HepG2 (cell line): ENCODE results near the gene COPZ2. TPM values are rescaled to one million over a fixed set of nuclear protein-coding genes. Genes with fewer than 3 reads are reported as not detected.

Experiments used
- ATAC-seq: fragments of 200-7000 bp; cut with Tn5 transposase; 3 replicates; pipeline ENCODE4 v1.9.1; 2020; ENCODE audit warnings: mild to moderate bottlenecking, moderate library complexity
- BruUV-seq: library from RNA; stranded (reverse); fragments of 400-500 nt; replicated peaks from 2 replicates; lab custom pipeline; 2021; lab: Mats Ljungman, UMichigan
- CTCF ChIA-PET: fragments of 300-600 bp; formaldehyde crosslinking; extraction: SDS; loops from one replicate; lab custom pipeline; 2021; ENCODE audit warnings: low total read pairs, inconsistent platforms, low intra/inter-chr PET ratio; lab: Yijun Ruan, JAX
- POLR2A ChIA-PET: fragments of 350-600 bp; sonication (Branson Sonifier 250); formaldehyde crosslinking; loops from one replicate; lab custom pipeline; 2020; ENCODE audit warnings: antibody characterized with exemption, inconsistent platforms; lab: Yijun Ruan, JAX
- DNase-seq: peaks from one replicate; pipeline ENCODE4 v3.0.0-alpha.2; 2015; ENCODE audit warnings: low spot score
- FAIRE-seq: peaks from 3 replicates; lab custom pipeline; 2011; peaks lifted over from hg19 to GRCh38; lab: Jason Lieb, UNC
- H2AFZ ChIP-seq: one replicate; pipeline ENCODE4 v1.6.1; 2011; ENCODE audit warnings: low read length, inconsistent platforms
- H3K27ac ChIP-seq: fragments of 300-600 bp; 3 replicates; pipeline ENCODE4 v1.8.0; 2011; ENCODE audit warnings: mixed run types, mild to moderate bottlenecking, mixed read lengths, low read length, inconsistent platforms; ENCODE audit not compliant: insufficient read depth; ENCODE audit errors: extremely low read length
- H3K27me3 ChIP-seq, 2 experiments: fragments of 200-600 bp in 1 of 2; 2 replicates in 1 of 2; 3 replicates in 1 of 2; pipeline versions ENCODE4 v1.6.0 to v1.8.0; 2011; ENCODE audit warnings: low read length in 2 of 2, mild to moderate bottlenecking in 2 of 2, moderate library complexity in 2 of 2, inconsistent platforms in 1 of 2; ENCODE audit not compliant: insufficient read depth in 2 of 2, control insufficient read depth in 1 of 2
- H3K36me3 ChIP-seq, 2 experiments: fragments of 200-600 bp in 1 of 2; replicated peaks in 1 of 2; 2 replicates in 1 of 2; 3 replicates in 1 of 2; pipeline versions ENCODE4 v1.5.1 to v1.8.0; 2011; ENCODE audit warnings: low read length in 2 of 2, inconsistent platforms in 1 of 2; ENCODE audit not compliant: insufficient read depth in 2 of 2, control insufficient read depth in 1 of 2
- H3K4me1 ChIP-seq: 2 replicates; pipeline ENCODE4 v1.5.1; 2012; ENCODE audit warnings: low read length, inconsistent platforms; ENCODE audit not compliant: insufficient read depth
- H3K4me2 ChIP-seq: 2 replicates; pipeline ENCODE4 v1.6.0; 2011; ENCODE audit warnings: low read depth, low read length, inconsistent platforms
- H3K4me3 ChIP-seq, 3 experiments: fragments of 200-600 bp in 1 of 3; sonication (generic), shearing (Covaris generic) in 1 of 3; replicated peaks in 1 of 3; 2 replicates each; pipeline ENCODE4 v1.5.1; 2011 to 2016; ENCODE audit warnings: low read length in 3 of 3, inconsistent platforms in 2 of 3, low read depth in 2 of 3, mild to moderate bottlenecking in 2 of 3, control low read depth in 1 of 3, mixed read lengths in 1 of 3; ENCODE audit not compliant: insufficient read depth in 1 of 3
- H3K79me2 ChIP-seq: one replicate; pipeline ENCODE4 v1.6.1; 2011; ENCODE audit warnings: low read length, inconsistent platforms; ENCODE audit not compliant: insufficient read depth
- H3K9ac ChIP-seq: 2 replicates; pipeline ENCODE4 v1.6.0; 2011; ENCODE audit warnings: mild to moderate bottlenecking, low read depth, low read length, inconsistent platforms; ENCODE audit not compliant: insufficient read depth
- H3K9me3 ChIP-seq: 2 replicates; pipeline ENCODE4 v1.5.1; 2012; ENCODE audit warnings: mild to moderate bottlenecking, low read length
- H4K20me1 ChIP-seq: 2 replicates; pipeline ENCODE4 v1.6.0; 2011; ENCODE audit warnings: inconsistent platforms, mild to moderate bottlenecking, low read length, moderate library complexity; ENCODE audit not compliant: insufficient read depth
- CBX5 ChIP-seq: sonication (generic); formaldehyde crosslinking; IDR thresholded peaks from 2 replicates; pipeline ENCODE4 v1.4.0; 2020; ENCODE audit warnings: missing genetic modification reagents, borderline replicate concordance
- ELF4 ChIP-seq: sonication (generic); formaldehyde crosslinking; IDR thresholded peaks from 2 replicates; pipeline ENCODE4 v1.5.0; 2020; ENCODE audit warnings: missing genetic modification reagents, mild to moderate bottlenecking, moderate library complexity, borderline replicate concordance
- HMGA1 ChIP-seq: sonication (generic); formaldehyde crosslinking; conservative IDR thresholded peaks from 2 replicates; pipeline ENCODE4 v1.4.0; 2020; ENCODE audit warnings: missing genetic modification reagents
- KLF11 ChIP-seq: IDR thresholded peaks from 2 replicates; pipeline ENCODE4 v1.6.1; 2016; ENCODE audit warnings: missing compliant biosample characterization
- SNAI1 ChIP-seq: sonication (generic); formaldehyde crosslinking; IDR thresholded peaks from 2 replicates; pipeline ENCODE4 v1.5.0; 2020; ENCODE audit warnings: mild to moderate bottlenecking, missing genetic modification reagents, borderline replicate concordance
- SNAPC5 ChIP-seq: sonication (generic); formaldehyde crosslinking; IDR thresholded peaks from 2 replicates; pipeline ENCODE4 v1.8.1; 2023; ENCODE audit warnings: mild to moderate bottlenecking, missing genetic modification reagents, borderline replicate concordance
- TFDP2 ChIP-seq: sonication (generic); formaldehyde crosslinking; IDR thresholded peaks from 2 replicates; pipeline ENCODE4 v1.4.0; 2020; ENCODE audit warnings: missing genetic modification reagents
- TOE1 ChIP-seq: sonication (generic); formaldehyde crosslinking; IDR thresholded peaks from 2 replicates; pipeline ENCODE4 v1.4.0; 2020; ENCODE audit warnings: mild to moderate bottlenecking, missing genetic modification reagents
- USF2 ChIP-seq, 2 experiments: sonication (generic) in 1 of 2; formaldehyde crosslinking in 1 of 2; IDR thresholded peaks; 2 replicates each; pipeline versions ENCODE4 v1.5.1 to v1.6.1; 2011 to 2020; ENCODE audit warnings: borderline replicate concordance in 1 of 2, low read depth in 1 of 2, low read length in 1 of 2, mild to moderate bottlenecking in 1 of 2, missing genetic modification reagents in 1 of 2, moderate library complexity in 1 of 2
- ZFP1 ChIP-seq: IDR thresholded peaks from 2 replicates; pipeline ENCODE4 v1.6.1; 2016
- ZNF253 ChIP-seq: sonication (generic); formaldehyde crosslinking; IDR thresholded peaks from 2 replicates; pipeline ENCODE4 v1.8.0; 2022; ENCODE audit warnings: mild to moderate bottlenecking, missing genetic modification reagents, borderline replicate concordance
- ZNF256 ChIP-seq: sonication (generic); formaldehyde crosslinking; conservative IDR thresholded peaks from 2 replicates; pipeline ENCODE4 v1.4.0; 2020; ENCODE audit warnings: missing genetic modification reagents
- ZNF576 ChIP-seq: sonication (generic); formaldehyde crosslinking; IDR thresholded peaks from 2 replicates; pipeline ENCODE4 v1.4.0; 2020; ENCODE audit warnings: mild to moderate bottlenecking, missing genetic modification reagents
- ZNF776 ChIP-seq: sonication (generic); formaldehyde crosslinking; IDR thresholded peaks from 2 replicates; pipeline ENCODE4 v1.4.0; 2020; ENCODE audit warnings: mild to moderate bottlenecking, missing genetic modification reagents
- ZNF792 ChIP-seq: IDR thresholded peaks from 2 replicates; pipeline ENCODE4 v1.6.1; 2016
- ZNF841 ChIP-seq: sonication (generic); formaldehyde crosslinking; IDR thresholded peaks from 2 replicates; pipeline ENCODE4 v1.8.1; 2023; ENCODE audit warnings: missing genetic modification reagents, borderline replicate concordance
- ZSCAN20 ChIP-seq: sonication (generic); formaldehyde crosslinking; IDR thresholded peaks from 2 replicates; pipeline ENCODE4 v1.4.0; 2020; ENCODE audit warnings: missing genetic modification reagents, mild to moderate bottlenecking, borderline replicate concordance
- WGBS: methylation state at CpG from one replicate; pipeline ENCODE4 v1.1.6; 2017; ENCODE audit warnings: low lambda C conversion rate; 5-methylcytosine and 5-hydroxymethylcytosine counted together
- in situ Hi-C: cut with HindIII; loops from 2 replicates; pipeline ENCODE4 v1.10.0; 2017; ENCODE audit warnings: low pct_unique_long_range_greater_than_20kb; ENCODE audit not compliant: extremely low pct_ligation_motif_present
- intact Hi-C: fragments of 100-400 bp; cut with micrococcal nuclease; formaldehyde crosslinking; loops from one replicate; pipeline ENCODE4 v1.10.0; 2022; ENCODE audit not compliant: unreplicated experiment
- polyA plus RNA-seq, 8 experiments: library from polyadenylated mRNA; depleted of rRNA in 3 of 8; stranded (reverse) in 7 of 8; unstranded in 1 of 8; fragments of >200 nt; fragmentation: Illumina TruSeq in 4 of 8; extraction: Trizol in 4 of 8; gene quantifications; 2 replicates each; pipeline versions ENCODE4 v1.2.1 to v1.2.3, GENCODE V29; 2011 to 2016; ENCODE audit warnings: low read depth in 4 of 8, missing spikeins in 1 of 8, mixed read lengths in 1 of 8; ENCODE audit not compliant: insufficient read depth in 1 of 8
- total RNA-seq, 5 experiments: library from RNA; depleted of rRNA; stranded (reverse); fragments of >200 nt; fragmentation: Illumina TruSeq; extraction: Trizol; gene quantifications; 2 replicates each; pipeline ENCODE4 v1.2.3, GENCODE V29; 2016; ENCODE audit warnings: low read depth in 1 of 5

The COPZ2 gene
- total and polyA plus RNA-seq, 2 of the 13 experiments (the other 11 are each of a cell fraction or from before 2014, with no cell fraction given) = 0.61 to 1.5 TPM

GRCh38 chr17:47981462-47981861, 56.1 kb downstream of the COPZ2 start:
- H3K4me1 ChIP-seq = no peaks in the 10 kb centered on the region
- TF ChIP-seq ZNF841 = no peak
- no peak for TF ChIP-seq ZSCAN20 (CRISPR knock-in tag)
- TF ChIP-seq ZFP1 (CRISPR knock-in tag) = no peak
- no peak for TF ChIP-seq KLF11 (CRISPR knock-in tag)
- TF ChIP-seq SNAI1 (CRISPR knock-in tag) = no peak
- no peak for TF ChIP-seq ZNF776 (CRISPR knock-in tag)
- TF ChIP-seq SNAPC5 (CRISPR knock-in tag) = no peak
- TF ChIP-seq TOE1 = no peak
- TF ChIP-seq HMGA1 = no peak
- POLR2A ChIA-PET = interaction anchor here (1.3 kb wide), 1 partner anchor 40 kb away, joined by 4 read pairs; the partner anchor contains the start of gene PNPO
- intact Hi-C loops (no loop called here), in situ Hi-C loops (no loop called here)
- DNase-seq = no peak
- CTCF ChIA-PET = no interaction called here
- H3K9me3 ChIP-seq = no peaks in the 10 kb centered on the region
- ATAC-seq = no peak
- H4K20me1 ChIP-seq = peaks cover 5% of the 10 kb centered on the region; the same call in 1 of the 2 replicates
- no peak for FAIRE-seq
- no peaks in the 10 kb centered on the region for H3K79me2 ChIP-seq
- H3K9ac ChIP-seq = no peak overlapping the region
- H3K27me3 ChIP-seq = no peaks in the 10 kb centered on the region
- H3K36me3 ChIP-seq = peaks cover 30 to 61% of the 10 kb centered on the region in 2 experiments
- BruUV-seq = no TSS peak
- 95% methylated on average over 9 of the region's 9 CpGs for WGBS
- H2AFZ ChIP-seq = no peak overlapping the region
- H3K27ac ChIP-seq = no peak overlapping the region
- no peak overlapping the region for H3K4me2 ChIP-seq
- no peak overlapping the region for H3K4me3 ChIP-seq

- Histone ChIP-seq H3K79me2 (no peaks in the 10 kb centered on the region), H2AFZ (no peak overlapping the region), H3K36me3 (peaks cover 32 to 69% of the 10 kb centered on the region in 2 experiments), H3K4me1 (no peaks in the 10 kb centered on the region), H3K9ac (no peak overlapping the region), H3K27ac (no peak overlapping the region), H3K4me3 (no peak overlapping the region), H4K20me1 (peaks cover 5% of the 10 kb centered on the region; the same call in 1 of the 2 replicates), H3K9me3 (no peaks in the 10 kb centered on the region), H3K4me2 (no peak overlapping the region), H3K27me3 (no peaks in the 10 kb centered on the region)
- DNase-seq = no peak
- FAIRE-seq = no peak
- POLR2A ChIA-PET = no interaction called here
- CTCF ChIA-PET = interaction anchor here (1.6 kb wide), 1 partner anchor 38 kb away, joined by 5 read pairs; no protein-coding TSS in a partner anchor
- no peak for ATAC-seq
- no TSS peak for BruUV-seq
- in situ Hi-C loops = no loop called here
- intact Hi-C loops = no loop called here
- TF ChIP-seq ZNF792 (CRISPR knock-in tag) (no peak), USF2 (IDR thresholded peaks at IDR 0.05; ENCODE audit: low read depth, low read length) (no peak), USF2 (CRISPR knock-in tag; IDR thresholded peaks at IDR 0.05; ENCODE audit: borderline replicate concordance) (no peak), ZNF253 (CRISPR knock-in tag) (no peak), TFDP2 (CRISPR knock-in tag) (no peak), ZNF256 (no peak), CBX5 (CRISPR knock-in tag) (no peak), ELF4 (CRISPR knock-in tag) (no peak), ZNF576 (CRISPR knock-in tag) (no peak)
These were observed 57.1 kb downstream of the COPZ2 start for GRCh38 chr17:47980541-47980940.
